H7 (cell line): ENCODE measurements around the gene NAGPA. TPM values are rescaled to one million over a fixed set of nuclear protein-coding genes. Genes with fewer than 3 reads are reported as not detected.

Experiments used
- total RNA-seq: library from RNA; depleted of rRNA; stranded (reverse); fragments of >200 nt; shearing (Covaris generic); gene quantifications from 2 replicates; pipeline ENCODE4 v1.2.3, GENCODE V29; 2014; rRNA removed

The NAGPA gene
- total RNA-seq, 1 experiment from 2014 or later = 12.7 TPM

Other genes starting within 250 kb of the NAGPA start
- not detected in 2 replicates for gene SEPTIN12, start 245.6 kb downstream of the NAGPA start, total RNA-seq
- gene SMIM22, start 238.6 kb downstream of the NAGPA start, total RNA-seq = not detected in 2 replicates
- gene ROGDI, start 231.3 kb downstream of the NAGPA start, total RNA-seq = 26.4 and 37.0 TPM in 2 replicates
- gene GLYR1, start 186.6 kb downstream of the NAGPA start, total RNA-seq = 56.6 and 64.7 TPM in 2 replicates
- 32.8 and 36.7 TPM in 2 replicates for gene UBN1, start 186.5 kb downstream of the NAGPA start, total RNA-seq
- 9.2 and 10.2 TPM in 2 replicates for gene PPL, start 96.8 kb downstream of the NAGPA start, total RNA-seq
- gene SEC14L5, start 75.6 kb downstream of the NAGPA start, total RNA-seq = 2.1 and 2.4 TPM in 2 replicates
- 3.4 and 4.1 TPM in 2 replicates for gene C16orf89, start 32.0 kb upstream of the NAGPA start, total RNA-seq
- gene ALG1, start 37.9 kb upstream of the NAGPA start, total RNA-seq = 18.7 and 19.6 TPM in 2 replicates
- 30.9 and 38.0 TPM in 2 replicates for gene EEF2KMT, start 63.9 kb upstream of the NAGPA start, total RNA-seq